Measurements from ENCODE around the gene RPRD2.
"Not testable (repeated sequence)": the region's sequence is repeated elsewhere in the genome, so short reads cannot be mapped to it uniquely, and the experiment has no call there.

The RPRD2 gene

DNA sequence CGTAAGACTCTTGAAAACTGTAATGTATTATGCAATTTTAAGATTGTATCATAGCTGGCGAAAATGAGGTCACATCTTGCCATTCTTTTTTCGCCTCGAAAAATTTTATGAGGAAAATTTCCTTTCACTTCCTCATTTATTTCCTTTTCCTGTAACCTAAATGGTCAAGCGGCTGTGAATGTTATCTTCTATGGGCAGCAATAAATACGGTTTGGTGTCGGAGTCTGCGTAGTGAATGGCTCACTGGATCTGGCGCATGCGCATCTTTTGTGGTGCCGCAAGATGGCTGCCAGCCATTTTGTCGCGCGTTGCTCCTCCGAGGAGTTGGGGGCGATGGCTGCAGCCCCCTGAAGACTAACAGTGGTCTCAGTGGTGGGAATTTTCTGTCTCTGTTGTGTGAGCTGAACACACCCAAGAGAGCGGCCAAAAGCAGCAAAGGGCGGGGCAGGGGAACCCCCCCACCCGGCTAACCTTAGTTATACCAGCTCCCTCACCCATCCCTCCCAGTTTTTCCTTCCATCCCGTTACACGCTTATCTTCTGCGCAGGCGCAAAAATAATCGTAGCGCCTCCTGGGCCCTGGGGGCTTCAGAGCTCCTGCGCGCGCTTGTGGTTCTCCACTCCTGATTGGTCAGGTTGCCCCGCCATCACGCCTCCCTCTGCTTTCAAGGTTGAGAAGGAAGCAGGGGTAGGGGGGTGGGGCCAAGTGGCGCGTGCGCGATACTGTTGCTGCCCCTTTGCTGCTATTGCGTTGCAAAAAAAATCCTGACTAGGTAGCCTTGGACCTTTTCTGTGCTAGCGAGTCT lies at the start of gene RPRD2:
Gene RPRD2, plus strand, starts transcription at position 722 of the 805 bp plus-strand sequence. CDS start 568 bp downstream, outside the sequence.
- peak; percentile 99 for DNase-seq (ENCODE audit: low spot score)

DNA sequence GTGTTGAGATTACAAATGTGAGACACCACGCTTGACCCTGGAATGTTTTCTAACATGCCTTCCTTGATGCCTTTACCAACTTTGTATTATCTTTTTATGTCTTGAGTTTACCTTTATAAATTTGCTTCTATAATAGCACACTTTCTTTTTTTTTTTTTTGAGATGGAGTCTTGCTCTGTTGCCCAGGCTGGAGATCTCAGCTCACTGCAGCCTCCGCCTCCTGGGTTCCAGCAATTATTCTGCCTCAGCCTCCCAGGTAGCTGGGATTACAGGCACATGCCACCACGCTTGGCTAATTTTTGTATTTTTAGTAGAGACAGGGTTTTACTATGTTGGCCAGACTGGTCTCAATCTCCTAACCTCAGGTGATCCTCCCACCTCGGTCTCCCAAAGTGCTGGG lies 49.3 kb upstream of the RPRD2 start:
- DNase-seq (ENCODE audit: low spot score) = not testable (repeated sequence)

DNA sequence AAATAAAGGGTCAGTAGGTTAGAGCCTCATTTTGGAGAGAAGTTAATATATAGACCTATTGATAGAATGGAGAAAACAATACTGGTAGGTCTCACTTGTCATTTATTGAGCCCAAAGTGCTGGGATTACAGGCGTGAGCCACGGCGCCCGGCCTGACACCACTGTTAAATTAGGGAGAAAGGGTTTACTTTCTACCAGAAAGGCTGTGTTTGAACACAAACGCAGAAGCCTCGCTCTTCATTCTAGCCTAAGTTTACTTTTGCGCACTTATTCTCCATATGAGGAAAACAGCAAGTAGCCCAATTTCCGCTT lies 43.3 kb upstream of the RPRD2 start:
- no peak for DNase-seq (ENCODE audit: low spot score)

DNA sequence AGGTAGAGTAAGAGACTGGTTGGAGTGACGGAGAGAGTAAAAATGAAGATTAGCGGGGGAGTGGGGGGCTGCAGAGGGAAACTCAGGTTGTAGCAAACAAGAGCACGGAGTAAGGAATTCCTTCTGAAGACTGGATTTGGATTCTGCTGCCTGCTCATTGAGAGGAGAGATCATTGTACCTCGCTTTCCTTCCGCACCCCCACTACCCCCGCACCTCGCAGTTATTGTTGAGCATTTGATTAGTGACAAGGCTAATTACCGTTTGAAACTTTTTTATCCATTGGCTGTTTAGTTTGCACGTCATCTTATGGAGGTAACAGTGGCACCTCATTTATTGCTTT lies 42.2 kb upstream of the RPRD2 start:
- DNase-seq (ENCODE audit: low spot score) = no peak

DNA sequence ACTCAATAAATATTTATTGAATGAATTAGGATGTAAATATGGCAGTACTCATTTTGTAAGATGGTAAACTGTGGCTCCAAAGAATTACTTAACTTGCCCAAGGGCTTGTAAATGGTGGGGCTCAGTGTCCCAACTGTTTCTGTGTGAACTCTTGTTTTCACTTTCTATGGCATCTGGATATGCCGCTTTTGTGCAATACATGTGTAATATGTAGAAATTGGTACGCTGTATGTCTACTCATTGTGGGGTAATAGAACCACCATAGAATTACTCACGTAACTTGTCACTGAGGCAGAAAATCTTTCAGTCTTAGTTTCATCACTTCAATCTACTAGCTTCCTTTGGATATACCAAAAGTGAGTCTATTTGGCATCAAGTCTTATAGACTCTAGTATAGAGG lies 41.6 kb upstream of the RPRD2 start:
- DNase-seq (ENCODE audit: low spot score) = no peak

DNA sequence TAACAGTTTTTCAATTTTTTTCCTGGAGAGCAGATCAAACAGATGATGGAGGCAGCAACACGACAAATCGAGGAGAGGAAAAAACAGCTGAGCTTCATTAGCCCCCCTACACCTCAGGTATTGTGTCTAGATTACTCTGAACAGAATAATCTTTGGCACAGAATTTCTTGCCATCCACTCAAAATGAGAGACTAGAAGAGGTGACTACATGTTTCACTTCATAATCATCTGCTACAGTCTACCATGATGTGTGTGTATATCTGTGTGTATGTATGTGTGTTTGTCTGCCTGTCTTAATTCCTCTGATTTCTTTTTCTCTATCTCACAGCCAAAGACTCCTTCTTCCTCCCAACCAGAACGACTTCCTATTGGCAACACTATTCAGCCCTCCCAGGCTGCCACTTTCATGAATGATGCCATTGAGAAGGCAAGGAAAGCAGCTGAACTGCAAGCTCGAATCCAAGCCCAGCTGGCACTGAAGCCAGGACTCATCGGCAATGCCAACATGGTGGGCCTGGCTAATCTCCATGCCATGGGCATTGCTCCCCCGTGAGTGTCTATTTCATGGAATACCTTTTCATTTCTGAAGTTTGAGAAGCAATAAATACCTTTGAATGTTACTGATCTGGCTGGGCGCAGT lies 31.2 kb upstream of the RPRD2 start:
- DNase-seq (ENCODE audit: low spot score) = peak; percentile 15

DNA sequence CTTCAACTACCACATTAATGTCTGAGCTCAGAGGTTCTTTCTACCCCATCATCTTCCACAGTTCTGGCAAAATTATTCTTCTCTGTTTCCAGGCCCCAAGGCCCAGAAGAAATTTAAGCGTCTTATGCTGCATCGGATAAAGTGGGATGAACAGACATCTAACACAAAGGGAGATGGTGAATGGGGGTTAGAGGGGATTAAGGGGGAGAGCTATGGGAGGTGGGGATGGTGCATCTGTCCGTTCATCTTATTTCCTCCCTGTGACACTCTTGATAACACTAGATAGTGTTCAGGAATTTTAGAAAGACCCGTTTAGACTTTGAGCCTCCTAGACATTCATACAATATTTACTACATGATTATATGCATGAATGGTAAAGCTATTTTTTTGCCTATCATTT lies 17.6 kb upstream of the RPRD2 start:
- no peak for DNase-seq (ENCODE audit: low spot score)

DNA sequence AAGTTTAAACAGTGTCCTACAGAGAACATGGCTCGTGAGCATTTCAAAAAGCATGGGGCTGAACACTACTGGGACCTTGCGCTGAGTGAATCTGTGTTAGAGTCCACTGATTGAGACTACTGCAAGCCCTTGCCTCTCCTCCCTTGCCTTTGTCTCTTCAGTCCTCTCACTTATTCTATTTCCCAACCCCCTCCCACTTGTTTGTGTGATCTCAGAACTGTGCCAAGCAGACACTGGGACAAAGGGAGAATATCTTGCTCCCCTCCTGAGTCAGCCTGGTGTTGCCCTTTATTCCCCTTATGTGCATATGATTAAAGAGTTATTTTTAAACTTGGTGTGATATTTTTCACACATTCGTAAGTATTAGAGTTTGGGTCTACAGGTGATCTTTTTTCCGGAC lies 11.1 kb upstream of the RPRD2 start:
- no peak for DNase-seq (ENCODE audit: low spot score)

DNA sequence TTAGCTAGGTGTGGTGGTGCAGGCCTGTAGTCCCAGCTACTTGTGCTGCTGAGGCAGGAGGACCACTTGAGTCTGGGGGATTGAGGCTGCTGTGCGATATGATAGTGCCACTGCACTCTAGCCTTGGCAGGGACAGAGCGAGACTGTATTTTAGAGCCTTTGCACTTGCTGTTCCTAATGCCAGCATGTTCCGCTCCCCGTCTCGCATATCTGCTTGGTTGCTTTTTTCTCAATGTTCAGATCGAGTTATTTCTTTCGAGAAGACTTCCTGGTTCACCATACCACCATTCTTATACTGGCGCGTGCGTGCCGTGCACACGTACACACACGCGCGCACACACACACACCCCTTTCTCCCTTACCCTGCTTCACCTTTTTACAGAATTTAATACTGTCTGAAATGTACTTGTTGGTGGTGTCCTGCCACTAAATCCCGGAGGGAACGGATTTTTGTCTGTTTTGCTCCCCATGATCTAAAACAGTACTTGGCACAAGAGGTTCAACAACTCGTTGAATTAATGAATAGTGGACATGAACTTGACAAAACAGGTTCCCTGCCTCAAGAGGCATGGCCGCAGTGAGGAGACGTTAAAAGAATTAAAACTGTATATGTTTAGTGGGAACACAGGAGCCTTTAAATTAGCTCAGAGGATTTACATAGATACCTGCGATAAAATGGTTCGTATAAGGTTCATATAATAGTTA lies 1.1 kb upstream of the RPRD2 start:
- peak; percentile 37 for DNase-seq (ENCODE audit: low spot score)

DNA sequence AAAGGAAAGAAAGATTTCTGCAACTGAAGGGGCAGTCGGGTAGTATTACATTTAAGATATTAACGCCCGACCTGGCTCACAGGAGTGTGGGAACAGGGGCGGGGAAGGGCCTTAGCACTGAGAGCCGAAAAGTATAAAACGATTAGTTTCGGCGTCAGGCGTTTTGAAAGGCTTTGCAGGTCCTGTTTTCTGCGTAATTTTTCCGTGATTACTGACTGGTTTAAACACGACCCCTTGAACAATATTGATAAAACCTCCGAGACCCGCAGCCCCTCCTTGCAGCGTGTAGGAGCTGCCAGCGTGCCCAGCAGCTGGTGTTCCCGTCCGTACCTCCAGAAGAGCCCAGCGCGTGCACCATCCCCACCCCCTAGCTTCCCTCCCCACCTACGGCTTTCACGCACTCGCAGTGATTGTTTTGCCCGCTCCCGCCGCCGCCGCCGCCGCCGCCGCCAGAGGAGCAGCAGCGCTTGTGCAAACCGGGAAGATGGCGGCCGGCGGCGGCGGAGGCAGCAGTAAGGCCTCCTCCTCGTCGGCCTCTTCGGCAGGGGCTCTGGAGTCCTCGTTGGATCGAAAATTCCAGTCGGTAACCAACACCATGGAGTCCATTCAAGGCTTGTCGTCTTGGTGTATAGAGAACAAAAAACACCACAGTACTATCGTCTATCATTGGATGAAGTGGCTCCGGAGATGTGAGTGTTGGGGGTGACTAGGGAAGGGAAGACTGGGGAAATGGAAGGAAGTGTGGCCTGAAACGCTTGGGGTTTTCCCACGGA lies 470 bp downstream of the RPRD2 start:
- peak; percentile 85 for DNase-seq (ENCODE audit: low spot score)

DNA sequence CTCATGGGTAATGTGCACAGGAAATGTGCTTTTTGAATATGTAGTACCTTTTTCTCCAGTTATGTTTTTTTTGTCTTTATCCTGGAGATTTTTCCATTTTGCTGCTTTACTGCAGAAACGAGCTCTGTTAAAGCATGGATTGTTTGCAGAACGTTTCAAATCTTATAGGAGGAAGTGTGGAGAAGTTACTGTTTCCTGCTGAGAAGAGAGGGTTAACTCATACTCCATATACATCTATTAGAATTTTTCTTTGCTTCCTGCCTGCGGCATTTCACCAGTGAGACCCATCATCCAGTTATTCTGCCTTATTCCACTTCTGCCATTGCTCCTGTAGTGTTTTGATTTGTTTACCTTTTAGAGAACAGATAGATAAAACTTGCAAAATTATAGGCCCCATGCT lies 2.0 kb downstream of the RPRD2 start:
- no peak for DNase-seq (ENCODE audit: low spot score)

DNA sequence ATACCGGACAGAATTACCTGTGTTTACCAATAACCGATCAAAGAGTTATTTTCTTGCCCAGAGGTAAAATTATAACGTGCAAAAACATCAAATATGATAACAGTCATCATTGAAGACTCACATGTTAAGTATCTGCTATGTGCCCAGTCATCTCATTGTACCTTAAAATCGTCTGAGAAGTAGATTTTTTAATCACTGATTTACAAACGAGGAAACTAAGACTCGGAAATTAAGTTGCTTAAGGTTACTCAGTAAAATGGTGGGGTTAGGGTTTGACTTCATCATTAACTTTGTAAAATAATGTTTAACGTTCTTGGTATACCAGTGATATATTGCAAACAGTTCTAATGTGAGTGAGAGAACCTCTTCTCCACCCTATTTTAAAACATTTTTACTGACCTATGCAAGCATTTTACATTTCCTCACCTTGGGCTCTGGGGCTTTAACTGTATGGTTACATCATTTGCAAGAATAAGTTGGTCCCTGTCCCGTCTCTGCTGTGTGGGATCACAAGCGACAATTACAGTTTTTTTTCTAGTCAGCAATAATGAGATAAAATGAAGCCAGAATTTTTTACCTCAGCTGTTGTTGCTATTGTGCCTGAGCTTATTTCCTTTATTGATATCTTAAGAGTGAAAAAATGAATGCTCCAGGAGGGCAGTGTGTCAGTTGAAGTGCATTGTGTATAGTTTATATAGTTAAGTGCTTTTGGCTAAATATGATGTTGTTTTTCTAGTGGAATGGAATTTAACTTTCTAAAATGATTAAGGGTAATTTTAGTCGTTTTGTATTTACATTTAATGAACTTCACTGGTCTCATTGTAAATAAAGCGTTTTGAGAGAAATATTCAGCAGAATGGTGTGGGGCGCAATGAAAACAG lies 2.7 kb downstream of the RPRD2 start:
- no peak for DNase-seq (ENCODE audit: low spot score)

DNA sequence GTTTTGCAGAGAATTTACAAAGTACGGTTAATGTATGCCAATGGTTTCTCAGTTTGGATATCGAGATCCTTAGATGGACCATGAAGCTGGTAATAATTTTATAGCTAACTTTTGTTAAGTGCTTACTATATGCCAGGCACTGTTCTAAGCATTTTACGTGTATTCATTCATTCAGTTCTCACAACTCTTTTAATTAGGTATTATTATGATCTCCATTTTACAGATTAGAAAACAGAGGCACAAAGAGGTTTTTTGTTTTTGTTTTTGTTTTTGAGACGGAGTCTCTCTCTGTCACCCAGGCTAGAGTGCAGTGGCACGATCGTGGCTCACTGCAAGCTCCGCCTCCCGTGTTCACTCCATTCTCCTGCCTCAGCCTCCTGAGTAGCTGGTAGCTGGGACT lies 7.2 kb downstream of the RPRD2 start:
- no peak for DNase-seq (ENCODE audit: low spot score)

DNA sequence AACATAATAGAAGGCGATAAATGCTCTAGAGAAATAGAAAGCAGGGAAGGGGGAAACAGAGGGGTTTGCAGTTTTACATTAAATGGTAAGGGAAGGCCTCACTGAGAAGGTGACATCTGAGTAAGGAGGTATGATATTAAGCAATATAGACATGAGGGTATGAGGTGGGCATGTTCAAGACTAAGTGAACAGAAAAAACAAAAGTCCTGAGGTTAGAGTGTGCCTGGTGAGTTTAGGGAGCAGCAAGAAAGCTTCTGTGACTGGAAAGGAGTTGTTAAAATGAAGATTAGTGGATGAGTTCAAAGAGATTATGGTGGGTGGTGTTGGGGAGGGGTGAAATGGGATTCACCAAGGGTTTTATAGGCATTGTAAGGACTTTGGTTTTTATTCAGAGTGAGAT lies 8.6 kb downstream of the RPRD2 start:
- no peak for DNase-seq (ENCODE audit: low spot score)

DNA sequence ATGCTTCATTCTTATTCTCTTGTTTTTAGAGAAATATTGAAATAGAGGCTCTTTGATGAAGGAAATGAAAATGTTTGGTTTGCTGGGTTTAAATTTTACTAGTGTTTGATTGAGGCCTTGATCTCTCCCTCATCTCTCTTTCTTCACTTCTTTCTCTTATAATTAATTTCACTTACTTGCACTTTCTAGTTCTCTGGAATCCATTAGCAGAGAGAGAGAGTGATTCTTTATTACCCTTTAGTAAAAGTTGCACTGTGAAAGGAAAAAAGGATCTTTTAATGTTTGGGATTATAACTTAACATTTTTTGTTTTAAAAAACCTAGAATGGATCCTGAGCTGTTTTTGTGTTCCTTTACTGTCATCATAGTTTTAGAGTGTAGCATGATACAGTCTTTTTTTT lies 12.2 kb downstream of the RPRD2 start:
- no peak for DNase-seq (ENCODE audit: low spot score)

DNA sequence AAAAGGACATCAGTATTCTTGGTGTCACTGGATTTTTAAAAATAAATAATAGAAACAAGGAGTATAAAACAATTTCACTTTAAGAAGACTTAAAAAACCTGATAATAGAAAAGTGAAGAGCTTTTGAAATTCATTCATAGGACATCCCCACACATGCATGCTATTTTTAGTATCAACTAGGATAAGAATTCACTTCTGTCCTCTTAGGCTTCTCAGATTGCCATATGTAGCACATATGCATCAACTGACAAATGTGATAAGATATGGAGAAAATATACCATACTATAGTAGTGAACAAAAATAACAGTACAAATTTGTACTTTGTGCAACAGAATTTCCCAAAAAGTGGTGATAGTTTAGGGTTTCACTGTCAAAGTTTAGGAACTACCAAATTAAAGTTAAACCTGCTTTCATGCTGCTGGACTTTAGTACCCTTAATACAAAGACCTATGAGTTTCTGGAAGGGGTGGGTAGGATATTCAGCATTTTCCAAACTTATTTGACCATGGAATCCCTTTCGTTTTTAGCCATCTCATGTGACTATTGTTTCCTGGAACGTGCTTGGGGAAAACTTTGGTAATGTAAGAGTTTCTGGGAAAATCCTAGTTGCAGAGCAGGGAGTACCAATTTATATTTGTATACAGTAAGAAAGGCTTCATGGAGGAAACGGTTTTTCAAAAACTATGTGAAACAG lies 19.8 kb downstream of the RPRD2 start:
- no peak for DNase-seq (ENCODE audit: low spot score)

DNA sequence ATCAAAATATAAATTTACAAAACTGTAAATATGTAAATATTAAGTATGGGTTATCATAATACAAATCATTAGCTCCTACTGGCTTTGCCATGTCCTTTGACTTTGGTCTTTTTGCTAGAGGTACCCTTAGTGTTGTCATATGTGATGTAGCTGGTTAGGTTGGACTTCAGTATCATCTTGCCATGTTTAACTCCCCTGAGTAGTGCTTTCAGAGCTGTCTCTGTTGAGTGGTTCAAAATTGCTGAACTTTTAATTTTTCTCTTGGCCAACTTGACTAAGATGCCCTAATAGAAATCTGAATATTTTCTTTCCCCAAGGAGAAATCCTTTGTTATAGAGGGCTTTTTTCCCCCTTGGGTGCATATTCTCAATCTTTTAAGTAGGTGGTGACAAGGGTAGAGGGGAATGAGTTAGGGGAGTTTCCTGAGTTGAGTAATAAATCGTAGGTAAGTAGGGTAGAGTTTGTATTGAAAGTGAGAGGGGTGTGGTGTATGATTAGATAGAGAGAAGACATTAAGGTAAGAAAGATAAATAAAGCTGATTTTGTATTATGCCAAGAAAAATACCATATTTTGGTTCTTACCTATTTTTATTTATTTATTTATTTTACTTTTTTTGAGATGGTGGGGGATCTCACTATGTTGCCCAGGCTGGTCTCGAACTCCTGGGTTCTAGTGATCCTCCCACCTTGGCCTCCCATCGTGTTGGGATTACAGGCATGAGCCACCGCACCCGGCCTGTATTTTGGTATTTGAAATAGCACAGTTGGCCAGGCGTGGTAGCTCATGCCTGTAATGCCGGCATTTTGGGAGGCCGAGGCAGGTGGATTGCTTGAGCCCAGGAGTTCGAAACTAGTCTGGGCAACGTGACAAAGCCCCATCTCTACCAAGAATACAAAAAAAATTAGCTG lies 21.8 kb downstream of the RPRD2 start:
- no peak for DNase-seq (ENCODE audit: low spot score)

DNA sequence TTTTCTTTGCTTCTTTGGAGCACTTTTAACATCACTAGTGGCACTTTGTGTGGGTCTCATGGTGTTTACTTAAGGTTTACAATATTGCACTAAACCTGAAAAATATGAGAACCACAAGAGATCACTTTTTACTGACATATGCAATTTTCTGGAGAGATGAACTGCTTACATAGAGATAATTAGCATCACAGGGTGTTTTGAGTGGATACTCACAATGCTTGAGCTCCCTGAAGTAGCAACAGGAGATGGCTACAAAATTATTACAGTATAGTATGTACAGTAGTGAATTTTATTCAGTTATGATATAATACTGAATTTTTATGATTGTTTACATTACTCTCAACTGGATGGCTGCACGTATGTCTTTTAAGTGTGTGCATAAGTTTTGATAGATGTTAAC lies 22.6 kb downstream of the RPRD2 start:
- no peak for DNase-seq (ENCODE audit: low spot score)

DNA sequence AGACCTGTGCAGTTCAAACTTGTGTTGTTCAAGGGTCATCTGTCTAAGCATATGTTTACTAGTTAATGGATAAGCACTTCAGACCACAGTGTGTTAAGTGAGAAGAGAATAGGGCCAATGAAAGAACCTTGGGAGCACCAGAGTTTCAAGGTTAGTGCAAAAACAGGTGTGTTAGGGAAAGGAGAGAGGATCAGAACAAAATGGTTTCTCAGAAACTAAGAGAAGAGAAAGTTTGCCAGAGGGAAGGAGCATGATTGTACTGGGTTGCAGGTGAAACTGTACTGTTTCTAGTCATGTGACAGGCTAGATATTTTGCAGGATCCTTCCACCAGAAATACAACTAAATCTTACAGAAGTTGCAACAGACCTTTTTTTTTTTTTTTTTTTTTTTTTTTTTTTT lies 23.3 kb downstream of the RPRD2 start:
- DNase-seq (ENCODE audit: low spot score) = no peak

DNA sequence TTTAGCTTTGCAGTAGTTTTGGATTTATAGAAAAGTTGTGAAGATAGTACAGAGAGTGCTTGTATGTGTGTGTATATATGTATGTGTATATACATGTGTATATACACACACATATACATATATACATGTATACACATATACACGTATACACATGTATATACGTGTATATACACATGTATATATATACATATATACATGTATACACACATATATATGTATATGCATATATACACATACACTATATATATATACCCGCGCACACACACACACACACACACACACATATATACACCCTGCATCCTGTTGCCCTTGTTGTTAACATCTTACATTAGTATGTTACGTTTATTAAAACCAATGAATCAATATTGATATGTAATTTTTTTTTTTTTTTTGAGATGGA lies 24.3 kb downstream of the RPRD2 start:
- no peak for DNase-seq (ENCODE audit: low spot score)

All from putamen (tissue), 1 donor.